NCI-H774 (cell line): ENCODE measurements around the gene RNU6-9.
"Not testable (repeated sequence)": the region's sequence is repeated elsewhere in the genome, so short reads cannot be mapped to it uniquely, and the experiment has no call there.

Experiments used
- DNase-seq: peaks from one replicate; lab custom pipeline; 2025; lab: John Stamatoyannopoulos, UW

The RNU6-9 gene

GRCh38 chr19:878751-879561, 14.3 kb upstream of the RNU6-9 start:
- DNase-seq, result not testable (repeated sequence)

- DNase-seq, result no peak
Measured at GRCh38 chr19:879711-880438, 13.4 kb upstream of the RNU6-9 start.

DNA sequence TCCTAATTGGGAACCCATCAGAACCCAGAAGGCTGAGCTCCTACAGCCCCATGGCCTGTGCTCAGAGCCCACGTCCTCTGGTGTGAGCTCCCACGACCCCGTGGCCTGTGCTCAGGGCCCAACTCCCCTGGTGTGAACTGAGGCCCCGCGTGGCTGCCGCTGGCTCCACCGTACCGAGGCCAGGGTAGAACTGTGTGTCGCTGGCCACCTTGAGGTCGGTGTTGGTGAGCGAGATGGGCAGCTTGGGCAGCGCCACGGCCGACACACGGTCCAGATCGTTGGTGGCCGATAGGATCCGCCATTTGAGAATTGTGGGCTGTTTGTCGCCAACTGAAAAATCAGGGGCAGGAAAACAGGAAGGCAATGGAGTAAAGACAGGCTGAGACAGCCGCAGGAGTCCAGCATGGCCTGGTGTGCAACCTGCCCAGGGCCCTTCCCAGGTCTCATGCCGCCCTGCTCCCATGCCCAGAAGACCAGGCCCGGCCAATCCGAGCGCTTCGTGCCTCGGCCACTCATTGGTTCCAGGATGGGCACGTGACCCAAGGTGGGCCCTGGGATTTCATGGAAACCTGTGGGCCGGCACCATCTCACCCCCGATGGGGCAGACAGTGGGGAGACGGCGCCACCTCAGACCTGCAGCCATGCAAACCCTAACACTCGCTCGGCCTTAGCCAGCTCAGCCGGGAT, 11.8 kb upstream of the RNU6-9 start:
- no peak for DNase-seq

- DNase-seq, result no peak
Measured at GRCh38 chr19:882871-883497, 10.3 kb upstream of the RNU6-9 start.

GRCh38 chr19:883661-884211, 9.5 kb upstream of the RNU6-9 start:
- peak; percentile 55 for DNase-seq

DNA sequence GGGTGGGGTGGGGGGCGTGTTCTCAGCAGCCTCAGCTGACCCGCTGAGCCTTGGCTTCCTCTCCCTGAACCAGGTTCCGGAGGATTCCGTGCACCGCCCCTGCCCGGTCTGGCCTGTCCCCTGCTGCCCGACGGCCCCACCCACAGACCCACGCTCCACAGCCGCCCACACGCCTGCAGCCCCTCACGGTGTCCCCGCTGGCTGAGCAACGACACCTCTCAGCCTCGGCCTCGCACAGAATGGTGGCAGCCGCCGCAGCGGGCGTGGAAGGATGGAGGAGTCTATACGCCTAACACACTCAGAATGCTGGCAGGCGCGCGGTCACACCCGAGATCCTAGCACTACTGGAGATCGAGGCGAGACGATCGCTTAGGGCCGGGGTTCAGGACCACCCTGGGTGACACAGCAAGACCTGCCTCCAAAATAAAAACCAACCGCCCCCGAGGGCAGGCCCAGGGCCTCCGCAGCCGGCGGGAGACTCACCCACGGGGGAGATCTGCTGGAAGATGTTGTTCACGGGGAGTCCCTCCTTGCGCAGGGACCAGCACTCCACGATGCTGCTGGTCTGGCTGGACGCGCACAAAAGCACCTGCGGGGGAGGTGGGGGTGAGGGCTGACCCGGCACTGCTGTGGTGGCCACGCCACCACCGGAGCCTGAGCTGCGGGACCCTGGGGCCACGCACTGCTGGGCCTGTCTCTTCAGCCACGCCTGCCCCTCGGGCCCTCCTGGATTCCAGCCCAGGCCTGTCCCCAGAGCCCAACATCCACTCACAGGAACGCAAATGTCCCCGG, 8.7 kb upstream of the RNU6-9 start:
- no peak for DNase-seq

DNA sequence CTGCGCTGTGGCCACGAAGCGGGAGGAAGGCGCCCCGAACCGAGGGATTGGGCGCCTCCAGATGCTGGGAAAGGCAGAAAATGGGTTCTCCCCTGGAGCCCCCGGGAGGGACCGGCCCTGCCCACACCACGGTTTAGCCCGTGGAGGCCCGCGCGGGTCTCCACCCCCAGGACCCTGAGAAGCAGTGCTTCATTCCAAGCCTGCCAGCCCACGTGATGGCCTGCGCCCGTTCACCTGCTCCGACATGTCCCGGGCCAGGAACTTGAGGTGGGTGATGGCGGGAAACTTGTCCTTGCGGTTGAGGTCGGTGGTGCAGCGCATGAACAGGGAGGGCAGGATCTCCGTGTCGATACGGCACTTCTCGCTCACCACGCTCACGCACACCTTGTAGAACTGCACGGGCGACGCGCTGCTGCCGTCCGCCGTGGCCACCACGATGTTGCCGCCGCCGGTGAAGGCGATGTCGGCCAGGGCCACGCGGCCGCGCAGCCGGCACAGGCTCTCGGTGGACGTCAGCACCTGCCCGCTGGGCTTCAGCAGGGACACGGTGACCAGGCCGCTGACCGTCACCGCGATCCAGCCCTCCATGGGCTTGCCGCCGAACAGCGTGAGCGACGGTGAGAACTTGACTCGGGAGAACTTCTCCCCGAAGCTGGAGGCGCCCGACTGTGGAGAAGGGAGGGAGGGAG, 7.6 kb upstream of the RNU6-9 start:
- no peak for DNase-seq

DNA sequence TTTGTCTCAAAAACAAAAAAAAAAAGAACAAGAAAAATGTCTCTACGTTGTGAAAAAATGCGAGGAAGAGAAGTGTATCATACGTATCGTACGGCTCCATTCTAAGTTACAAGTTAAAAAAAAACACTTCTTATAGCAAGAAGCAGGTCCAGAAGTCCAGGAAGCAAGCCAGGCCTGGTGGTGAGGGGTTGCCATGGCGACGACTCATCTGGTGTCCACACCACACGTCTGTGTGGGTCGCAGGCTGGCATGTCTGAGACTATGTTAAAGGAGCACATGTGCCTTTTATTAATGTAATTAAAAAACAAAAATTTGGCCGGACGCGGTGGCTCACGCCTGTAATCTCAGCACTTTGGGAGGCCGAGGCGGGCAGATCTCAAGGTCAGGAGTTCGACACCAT, 6.2 kb upstream of the RNU6-9 start:
- DNase-seq, result no peak

- DNase-seq, result no peak
Measured at GRCh38 chr19:887599-887998, 5.7 kb upstream of the RNU6-9 start.

DNA sequence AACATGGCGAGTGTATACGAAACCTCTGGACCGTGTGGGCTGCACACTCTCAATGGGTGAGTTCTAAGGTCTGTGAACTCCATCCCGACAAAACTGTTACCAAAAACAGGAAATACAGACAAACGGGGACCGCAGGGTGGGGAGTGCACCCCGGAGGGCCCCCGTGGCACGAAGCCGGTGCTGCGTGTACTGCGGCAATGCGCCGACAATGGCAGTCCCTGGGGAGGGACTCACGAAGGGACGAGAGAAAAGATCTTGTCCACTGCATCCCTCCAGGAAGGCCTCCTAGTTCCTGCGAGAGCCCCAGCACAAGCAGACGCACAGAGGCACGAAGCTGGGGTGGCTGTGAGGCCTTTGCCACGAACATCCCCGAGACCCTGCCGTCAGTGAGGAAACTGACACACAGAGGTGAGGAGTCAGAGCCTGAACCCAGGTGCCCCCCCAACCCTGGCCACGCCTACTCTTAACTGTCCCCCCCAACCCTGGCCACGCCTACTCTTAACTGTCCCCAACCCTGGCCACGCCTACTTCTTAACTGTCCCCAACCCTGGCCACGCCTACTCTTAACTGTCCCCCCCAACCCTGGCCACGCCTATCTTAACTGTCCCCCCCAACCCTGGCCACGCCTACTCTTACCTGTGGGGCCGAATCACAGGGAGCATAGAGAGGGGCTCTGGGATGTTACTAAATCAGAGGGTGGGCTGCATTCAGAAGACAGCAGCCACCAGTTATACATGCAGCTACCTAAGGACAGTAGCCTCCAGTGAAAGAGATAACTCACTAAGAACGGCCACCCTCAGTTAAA, 4.5 kb upstream of the RNU6-9 start:
- no peak for DNase-seq

- DNase-seq, result no peak
Measured at GRCh38 chr19:889662-890295, 3.5 kb upstream of the RNU6-9 start.

DNA sequence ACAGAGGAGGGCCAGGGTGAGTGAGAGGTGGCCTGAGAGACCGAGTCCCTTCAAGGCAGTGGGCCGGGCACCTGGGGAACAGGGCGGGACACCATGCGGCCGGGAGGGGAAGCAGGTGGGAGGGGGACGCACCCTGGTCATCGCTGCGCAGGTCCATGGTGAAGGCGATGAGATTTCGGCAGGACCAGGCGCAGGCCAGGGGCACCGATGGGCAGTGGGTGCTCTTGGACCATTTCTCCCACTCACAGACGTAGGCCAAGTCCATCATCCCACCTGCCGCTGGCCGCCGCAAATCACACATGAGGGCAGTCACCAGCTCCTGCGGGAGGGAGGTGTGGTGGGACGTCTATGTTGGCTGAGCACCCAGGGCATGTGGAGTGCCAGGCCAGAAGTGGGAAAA, 2.5 kb upstream of the RNU6-9 start:
- DNase-seq, result no peak

GRCh38 chr19:891421-892200, 1.7 kb upstream of the RNU6-9 start:
- DNase-seq, result not testable (repeated sequence)

- no peak for DNase-seq
Measured at GRCh38 chr19:892243-892893, 916 bp upstream of the RNU6-9 start.

DNA sequence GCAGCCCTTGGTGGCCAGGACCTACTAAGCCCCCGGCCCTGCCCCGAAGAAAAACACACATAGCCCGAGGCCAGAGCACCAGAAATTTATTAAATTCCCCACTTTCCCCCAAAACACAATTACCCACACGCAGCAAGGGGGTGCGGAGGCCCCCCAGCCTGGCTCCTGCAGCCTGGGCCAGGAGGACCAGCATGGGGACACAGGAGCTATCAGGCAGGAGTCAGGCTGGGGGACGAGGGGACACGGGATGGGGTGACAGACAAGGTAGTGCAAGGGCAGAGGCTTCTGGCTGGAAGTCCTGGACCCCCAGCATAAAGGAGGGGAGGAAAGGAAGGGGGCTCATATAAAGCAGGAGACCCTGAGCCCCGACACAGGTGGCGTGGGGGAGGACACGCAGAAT, 3.1 kb downstream of the RNU6-9 start:
- DNase-seq, result no peak

DNA sequence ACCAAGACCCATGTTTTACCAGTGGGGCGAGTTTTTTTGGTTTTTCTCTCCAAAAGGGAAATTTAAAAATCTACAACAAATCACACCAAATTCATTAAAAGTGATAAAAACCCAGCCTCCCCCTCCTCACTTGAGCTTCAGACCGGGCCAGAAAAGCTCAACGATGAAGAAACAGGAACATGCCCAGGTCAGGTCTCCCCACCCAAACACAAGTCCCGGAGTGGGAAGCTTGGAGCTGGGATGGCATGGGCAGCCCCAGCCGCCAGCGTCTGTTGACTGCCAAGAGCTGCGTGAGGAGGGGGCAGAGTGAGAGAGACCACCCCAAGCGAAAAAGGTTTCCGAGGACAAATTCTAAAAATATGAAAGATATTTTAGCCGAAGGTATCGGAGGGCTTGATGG, 3.7 kb downstream of the RNU6-9 start:
- no peak for DNase-seq

DNA sequence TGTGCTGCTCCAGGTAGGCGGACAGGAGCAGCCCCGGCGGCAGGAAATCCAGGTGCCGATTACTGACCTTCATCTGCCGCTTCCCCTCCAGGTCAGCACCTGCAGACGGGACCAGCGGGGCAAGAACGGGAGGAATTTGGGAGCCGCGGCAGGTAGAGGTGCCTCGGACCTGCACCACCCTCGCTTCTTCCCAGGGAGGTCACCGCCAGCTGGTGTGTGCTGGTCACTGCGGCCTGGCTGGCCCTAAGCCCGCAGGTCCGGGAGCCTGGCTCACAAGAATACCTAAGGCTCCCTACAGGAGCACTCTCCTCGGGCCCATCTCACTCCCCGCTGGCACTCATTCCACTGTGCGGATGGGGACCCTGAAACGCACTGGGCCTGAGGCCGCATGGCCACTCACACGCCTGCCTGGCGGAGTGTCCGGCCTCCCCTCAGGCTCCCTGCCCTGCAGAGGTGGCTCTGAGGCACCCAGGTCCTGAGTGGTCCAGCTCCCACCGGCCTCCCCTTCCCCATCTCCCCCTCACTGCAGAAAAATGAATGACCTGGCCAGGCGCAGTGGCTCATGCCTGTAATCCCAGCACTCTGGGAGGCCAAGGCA, 4.3 kb downstream of the RNU6-9 start:
- no peak for DNase-seq

- no peak for DNase-seq
Measured at GRCh38 chr19:898663-899062, 5.4 kb downstream of the RNU6-9 start.
